AG10803 (cell line): ENCODE results near the gene PDGFB.

Experiments
- DNase-seq: peaks from one replicate; pipeline ENCODE4 v3.0.0; 2010; ENCODE audit warnings: low read depth
- H3K4me3 ChIP-seq: 2 replicates; pipeline ENCODE4 v1.5.1; 2011; ENCODE audit warnings: mild to moderate bottlenecking, low read length, control low read depth
- TF ChIP-seq, protein P1 (sequence below): conservative IDR thresholded peaks from 2 replicates; pipeline ENCODE4 v1.5.1; 2011; ENCODE audit warnings: mild to moderate bottlenecking, low read length, control low read depth, inconsistent platforms

PDGFB gene

DNA sequence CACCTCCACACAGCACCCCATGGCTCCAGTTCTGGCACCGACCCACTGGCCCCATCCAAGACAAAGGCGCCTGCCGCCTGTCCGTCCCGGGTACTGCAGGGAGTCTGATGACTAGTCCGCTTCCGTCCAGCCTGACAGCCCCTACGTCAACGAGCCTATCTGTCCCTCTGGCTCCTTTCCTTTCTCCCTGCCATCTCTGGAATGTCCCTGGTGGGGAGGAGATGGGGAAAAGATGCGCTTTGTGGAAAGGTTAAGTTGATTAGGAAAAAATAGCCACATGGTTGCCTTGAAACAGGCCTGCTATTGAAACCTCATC is 10.4 kb downstream of the PDGFB start:
- no peak overlapping the region for H3K4me3 ChIP-seq
- TF ChIP-seq, protein P1, sequence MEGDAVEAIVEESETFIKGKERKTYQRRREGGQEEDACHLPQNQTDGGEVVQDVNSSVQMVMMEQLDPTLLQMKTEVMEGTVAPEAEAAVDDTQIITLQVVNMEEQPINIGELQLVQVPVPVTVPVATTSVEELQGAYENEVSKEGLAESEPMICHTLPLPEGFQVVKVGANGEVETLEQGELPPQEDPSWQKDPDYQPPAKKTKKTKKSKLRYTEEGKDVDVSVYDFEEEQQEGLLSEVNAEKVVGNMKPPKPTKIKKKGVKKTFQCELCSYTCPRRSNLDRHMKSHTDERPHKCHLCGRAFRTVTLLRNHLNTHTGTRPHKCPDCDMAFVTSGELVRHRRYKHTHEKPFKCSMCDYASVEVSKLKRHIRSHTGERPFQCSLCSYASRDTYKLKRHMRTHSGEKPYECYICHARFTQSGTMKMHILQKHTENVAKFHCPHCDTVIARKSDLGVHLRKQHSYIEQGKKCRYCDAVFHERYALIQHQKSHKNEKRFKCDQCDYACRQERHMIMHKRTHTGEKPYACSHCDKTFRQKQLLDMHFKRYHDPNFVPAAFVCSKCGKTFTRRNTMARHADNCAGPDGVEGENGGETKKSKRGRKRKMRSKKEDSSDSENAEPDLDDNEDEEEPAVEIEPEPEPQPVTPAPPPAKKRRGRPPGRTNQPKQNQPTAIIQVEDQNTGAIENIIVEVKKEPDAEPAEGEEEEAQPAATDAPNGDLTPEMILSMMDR: no peak
- DNase-seq: no peak

DNA sequence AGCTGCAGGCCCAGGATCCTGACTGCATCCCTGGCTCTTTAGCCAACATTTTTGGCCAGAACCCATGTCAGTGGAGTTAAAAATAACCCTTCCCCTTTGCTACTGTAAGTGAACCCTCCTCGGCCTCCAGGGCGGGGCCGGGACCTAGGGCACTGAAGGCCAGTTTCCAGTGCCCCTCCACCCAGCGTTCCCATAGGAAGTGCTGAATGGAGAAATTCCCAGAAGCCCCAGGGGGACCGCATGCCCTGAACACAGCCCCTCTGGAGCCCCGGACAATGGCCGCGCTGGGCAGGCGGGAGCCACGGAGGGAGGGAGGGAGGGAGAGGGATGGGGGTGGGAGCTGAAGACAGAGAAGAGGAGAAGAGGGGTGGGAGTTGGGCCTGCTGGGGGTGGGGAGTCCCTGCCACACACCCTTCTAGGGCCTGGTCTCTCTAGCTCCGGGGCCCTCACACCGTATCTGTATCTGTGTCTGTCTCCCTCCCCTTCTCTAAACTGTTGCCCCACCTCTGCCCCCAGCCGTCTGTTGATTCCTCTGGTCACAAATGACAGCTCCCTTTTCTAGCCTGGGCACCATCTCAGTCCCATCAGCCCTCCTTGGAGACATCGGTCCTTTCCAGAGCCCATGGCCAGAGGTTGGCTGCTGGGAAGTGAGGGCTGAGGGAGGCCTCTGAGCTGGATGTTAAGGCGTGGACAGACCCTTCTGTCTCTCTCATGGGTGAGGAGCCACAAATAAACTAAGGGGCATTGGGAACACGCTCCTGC is 10.9 kb downstream of the PDGFB start:
- TF ChIP-seq, protein P1: no peak
- DNase-seq: no peak
- H3K4me3 ChIP-seq: no peak overlapping the region

DNA sequence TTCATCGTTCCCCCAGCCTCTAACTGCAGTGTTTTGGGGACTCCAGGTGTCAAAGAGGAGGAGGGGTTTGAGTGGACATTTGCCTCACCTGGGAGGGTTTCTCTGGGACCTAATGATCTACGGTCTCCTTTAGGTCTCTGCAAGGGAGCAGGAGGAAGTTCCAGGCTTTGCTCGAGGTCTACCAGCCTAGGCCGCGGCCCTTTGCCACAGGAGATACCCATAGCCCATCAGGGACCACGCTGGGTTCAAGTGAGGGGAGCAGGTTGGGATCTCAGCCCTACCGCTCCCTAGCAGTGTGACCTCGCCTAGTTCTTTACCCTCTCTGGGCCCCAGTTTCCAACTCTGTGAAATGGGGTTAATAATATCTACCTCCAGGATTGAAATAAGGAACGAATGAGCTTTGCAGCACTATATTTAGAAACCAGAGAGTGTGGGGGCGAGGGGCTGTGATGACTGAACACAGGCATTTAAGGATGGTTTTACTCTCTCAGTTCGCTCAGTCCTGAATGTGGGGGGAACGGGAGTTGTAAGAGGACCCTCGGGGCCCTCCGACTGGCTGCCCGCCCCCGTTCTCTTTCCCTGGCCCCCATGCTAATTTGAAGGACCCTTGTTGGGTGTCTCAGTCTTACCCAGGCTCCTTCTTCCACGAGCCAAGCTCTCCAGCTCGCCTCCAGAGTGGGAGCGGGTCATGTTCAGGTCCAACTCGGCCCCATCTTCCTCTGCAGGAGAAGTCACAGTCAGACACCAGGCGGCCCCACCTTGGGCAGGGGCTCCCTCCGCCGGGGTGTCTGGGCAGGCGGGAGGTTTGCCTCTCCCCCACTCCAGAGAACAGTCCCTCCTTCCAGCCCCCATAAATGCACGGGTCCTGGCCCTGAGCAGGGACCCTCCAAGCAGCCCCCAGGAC is 11.7 kb downstream of the PDGFB start:
- H3K4me3 ChIP-seq: no peak overlapping the region
- no peak for DNase-seq
- TF ChIP-seq, protein P1: no peak

DNA sequence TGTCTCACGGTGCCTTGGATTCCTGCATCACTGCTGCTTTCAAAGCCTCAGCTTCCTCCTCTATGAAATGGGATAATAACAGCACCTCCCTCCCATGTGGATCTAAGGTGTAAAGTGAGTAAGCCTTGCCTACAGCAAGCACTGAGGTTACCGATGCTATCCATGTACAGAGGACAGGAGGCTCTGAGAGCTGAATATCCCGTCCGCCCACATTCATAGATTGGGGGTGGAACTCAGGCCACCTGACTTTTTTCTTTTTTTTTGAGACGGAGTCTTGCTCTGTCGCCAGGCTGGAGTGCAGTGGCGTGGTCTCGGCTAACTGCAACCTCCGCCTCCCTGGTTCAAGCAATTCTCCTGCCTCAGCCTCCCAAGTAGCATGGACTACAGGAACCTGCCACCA is 12.5 kb downstream of the PDGFB start:
- no peak for DNase-seq
- TF ChIP-seq, protein P1: no peak
- H3K4me3 ChIP-seq: no peak overlapping the region

DNA sequence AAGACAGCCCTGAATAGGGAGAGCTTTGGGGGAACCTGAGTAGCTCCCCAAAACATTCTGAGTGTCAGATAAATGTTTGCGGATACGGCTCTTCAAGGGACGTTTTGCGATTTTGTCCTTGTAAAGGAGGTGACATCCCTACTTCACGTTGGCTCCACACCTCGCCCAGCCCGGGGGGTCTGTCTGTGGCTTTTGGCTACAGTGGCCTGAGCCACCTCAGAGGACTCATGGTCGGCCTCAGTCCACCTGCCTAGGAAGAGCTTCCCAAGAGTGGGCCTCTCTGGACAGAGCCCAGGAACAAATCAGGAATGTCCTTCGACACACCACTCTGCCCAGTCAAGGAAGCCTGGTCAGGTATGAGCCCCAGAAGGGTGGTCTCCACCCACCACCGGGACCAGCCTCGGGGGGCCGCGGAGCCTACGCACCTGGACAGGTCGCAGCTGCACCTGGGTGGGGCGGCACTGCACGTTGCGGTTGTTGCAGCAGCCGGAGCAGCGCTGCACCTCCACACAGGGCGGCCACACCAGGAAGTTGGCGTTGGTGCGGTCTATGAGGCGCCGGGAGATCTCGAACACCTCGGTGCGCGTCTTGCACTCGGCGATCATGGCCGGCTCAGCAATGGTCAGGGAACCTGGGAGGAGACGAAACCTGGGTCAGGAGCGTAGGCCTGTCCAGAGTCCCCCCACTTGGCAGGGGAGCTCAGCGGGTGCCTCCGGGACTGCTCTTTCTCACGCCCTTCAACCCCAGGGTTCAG is 13.4 kb downstream of the PDGFB start:
- no peak overlapping the region for H3K4me3 ChIP-seq
- DNase-seq: no peak
- TF ChIP-seq, protein P1: no peak

DNA sequence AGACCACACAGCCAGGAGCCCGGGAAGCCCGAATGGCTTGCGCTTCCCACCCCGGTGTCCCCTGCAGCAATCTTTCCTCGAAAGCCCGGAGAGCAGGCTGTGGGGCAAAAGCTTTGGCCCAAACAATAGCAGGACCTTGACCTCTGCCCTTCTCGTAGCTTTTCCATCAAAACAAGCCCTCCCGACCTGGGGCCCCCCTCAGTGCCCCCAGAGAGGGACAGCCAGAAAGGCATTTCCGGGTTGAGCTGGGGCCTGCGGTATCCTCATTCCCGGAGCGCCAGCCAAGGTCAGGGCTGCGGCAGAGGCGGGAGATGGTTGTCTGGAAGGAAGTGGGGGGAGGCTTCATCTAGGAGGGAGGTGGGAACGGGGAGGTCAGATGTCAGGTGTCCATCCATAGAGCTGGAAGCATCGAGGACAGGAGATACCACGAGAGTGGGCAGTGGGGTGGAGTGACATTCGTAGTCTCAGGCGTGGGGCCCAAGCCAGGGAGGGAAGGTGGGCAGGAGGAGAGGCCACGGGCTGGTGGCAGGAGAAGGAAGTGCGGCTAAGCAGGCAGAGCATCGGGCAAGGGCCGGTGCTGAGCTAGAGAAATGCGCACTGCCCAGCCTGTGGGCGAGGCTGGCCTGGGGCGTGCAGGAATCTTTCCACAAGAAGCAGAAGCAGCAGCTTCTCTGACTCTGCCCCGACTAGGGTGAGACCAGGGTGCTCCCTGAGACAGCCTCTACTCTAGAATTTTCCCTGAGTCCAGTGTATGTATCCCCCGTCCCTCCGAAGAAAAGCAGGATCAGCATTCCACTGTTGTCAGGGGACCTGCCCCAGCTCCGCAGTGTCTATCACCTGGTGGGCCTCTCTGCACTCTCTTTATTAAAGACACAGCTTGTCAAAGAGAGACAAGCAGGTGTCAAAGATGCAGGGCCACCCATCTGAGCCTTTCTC is 14.3 kb downstream of the PDGFB start:
- TF ChIP-seq, protein P1: no peak
- no peak for DNase-seq
- H3K4me3 ChIP-seq: no peak overlapping the region
